GM21447 (cell line): ENCODE results near the gene SRC.
"Not testable (repeated sequence)": the region's sequence is repeated elsewhere in the genome, so short reads cannot be mapped to it uniquely, and the experiment has no call there.

ENCODE experiments used
- ATAC-seq: cut with Tn5 transposase; IDR thresholded peaks from one replicate; pipeline ENCODE4 v1.9.1; 2021; ENCODE audit not compliant: unreplicated experiment

The SRC gene

GRCh38 chr20:37335642-37336368, 10.1 kb upstream of the SRC start:
- peak; percentile 22 for ATAC-seq

GRCh38 chr20:37336369-37337207, 9.4 kb upstream of the SRC start:
- ATAC-seq: peak; percentile 62

GRCh38 chr20:37337208-37337991, 8.5 kb upstream of the SRC start:
- peak; percentile 2 for ATAC-seq

GRCh38 chr20:37338380-37338779, 7.6 kb upstream of the SRC start:
- not testable (repeated sequence) for ATAC-seq

GRCh38 chr20:37339208-37339607, 6.7 kb upstream of the SRC start:
- ATAC-seq: no peak

GRCh38 chr20:37339764-37340109, 6.2 kb upstream of the SRC start:
- not testable (repeated sequence) for ATAC-seq

GRCh38 chr20:37340998-37341397, 4.9 kb upstream of the SRC start:
- no peak for ATAC-seq

- no peak for ATAC-seq
Measured at GRCh38 chr20:37341632-37342031, 4.3 kb upstream of the SRC start.

- no peak for ATAC-seq
Measured at GRCh38 chr20:37342231-37343177, 3.4 kb upstream of the SRC start.

- no peak for ATAC-seq
Measured at GRCh38 chr20:37343212-37343993, 2.5 kb upstream of the SRC start.

GRCh38 chr20:37343994-37344355, 2.0 kb upstream of the SRC start:
- ATAC-seq: no peak

- ATAC-seq: no peak
Measured at GRCh38 chr20:37344506-37345338, 1.2 kb upstream of the SRC start.

- ATAC-seq: no peak
Measured at GRCh38 chr20:37346236-37346534, 245 bp downstream of the SRC start.

GRCh38 chr20:37346535-37347346, 801 bp downstream of the SRC start:
- ATAC-seq: no peak

- no peak for ATAC-seq
Measured at GRCh38 chr20:37347347-37347823, 1.4 kb downstream of the SRC start.

- ATAC-seq: no peak
Measured at GRCh38 chr20:37347891-37348791, 2.2 kb downstream of the SRC start.
